Measurements from ENCODE around the gene DCUN1D4.

The DCUN1D4 gene

GRCh38 chr4:51874551-51874950 is 31.6 kb downstream of the DCUN1D4 start:
- Histone ChIP-seq H3K27me3 (replicated peaks) (no peaks in the 10 kb centered on the region), H3K36me3 (replicated peaks) (peaks cover 25% of the 10 kb centered on the region)

GRCh38 chr4:51878431-51878830 is 35.5 kb downstream of the DCUN1D4 start:
- H3K27me3 ChIP-seq (replicated peaks): no peaks in the 10 kb centered on the region
- H3K27ac ChIP-seq: no peak overlapping the region
- DNase-seq: no peak
- H3K36me3 ChIP-seq (replicated peaks): peaks cover 12% of the 10 kb centered on the region
- H3K4me3 ChIP-seq (ENCODE audit: low read depth, low read length): no peak overlapping the region
- no peak for TF ChIP-seq CTCF (IDR thresholded peaks at IDR 0.05; ENCODE audit: low read depth, low read length, missing control alignments)
- in situ Hi-C loops (cut with HindIII; ENCODE audit: low pct_ligation_motif_present, low sequenced_read_pairs): no loop called here

More at GRCh38 chr4:51874551-51874950, 31.6 kb downstream of the DCUN1D4 start:
- no peak overlapping the region for H3K4me3 ChIP-seq (ENCODE audit: low read depth, low read length)
- in situ Hi-C loops (cut with HindIII; ENCODE audit: low pct_ligation_motif_present, low sequenced_read_pairs): no loop called here
- no peak overlapping the region for H3K27ac ChIP-seq
- TF ChIP-seq CTCF (IDR thresholded peaks at IDR 0.05; ENCODE audit: low read depth, low read length, missing control alignments): no peak
- DNase-seq: no peak

GRCh38 chr4:51880016-51880915 is 37.3 kb downstream of the DCUN1D4 start:
- DNase-seq: no peak
- Histone ChIP-seq H3K27ac (no peak overlapping the region), H3K27me3 (replicated peaks) (no peaks in the 10 kb centered on the region), H3K36me3 (replicated peaks) (peaks cover 7% of the 10 kb centered on the region), H3K4me3 (ENCODE audit: low read depth, low read length) (no peak overlapping the region)
- TF ChIP-seq CTCF (IDR thresholded peaks at IDR 0.05; ENCODE audit: low read depth, low read length, missing control alignments): no peak
- in situ Hi-C loops (cut with HindIII; ENCODE audit: low pct_ligation_motif_present, low sequenced_read_pairs): no loop called here

GRCh38 chr4:51884055-51884454 is 41.1 kb downstream of the DCUN1D4 start:
- no peak overlapping the region for H3K27ac ChIP-seq
- no peak for DNase-seq
- no peak overlapping the region for H3K4me3 ChIP-seq (ENCODE audit: low read depth, low read length)
- peaks cover 6% of the 10 kb centered on the region for H3K36me3 ChIP-seq (replicated peaks)
- no peaks in the 10 kb centered on the region for H3K27me3 ChIP-seq (replicated peaks)
- TF ChIP-seq CTCF (IDR thresholded peaks at IDR 0.05; ENCODE audit: low read depth, low read length, missing control alignments): no peak
- in situ Hi-C loops (cut with HindIII; ENCODE audit: low pct_ligation_motif_present, low sequenced_read_pairs): no loop called here

GRCh38 chr4:51884606-51885005 is 41.7 kb downstream of the DCUN1D4 start:
- peaks cover 6% of the 10 kb centered on the region for H3K36me3 ChIP-seq (replicated peaks)
- no peak for TF ChIP-seq CTCF (IDR thresholded peaks at IDR 0.05; ENCODE audit: low read depth, low read length, missing control alignments)
- DNase-seq: no peak
- H3K27ac ChIP-seq: no peak overlapping the region
- H3K4me3 ChIP-seq (ENCODE audit: low read depth, low read length): no peak overlapping the region
- in situ Hi-C loops (cut with HindIII; ENCODE audit: low pct_ligation_motif_present, low sequenced_read_pairs): no loop called here
- no peaks in the 10 kb centered on the region for H3K27me3 ChIP-seq (replicated peaks)

All from brain microvascular endothelial cell (primary cell).